Fibroblast of lung (primary cell): ENCODE data around the gene SPPL2A. TPM values are rescaled to one million over a fixed set of nuclear protein-coding genes. Genes with fewer than 3 reads are reported as not detected.

Experiments used
- DNase-seq, 2 donors: peaks; one replicate each; pipeline versions ENCODE4 v3.0.0 to v3.0.0-alpha.2; 2010; ENCODE audit warnings: low read depth in 2 of 2
- H2AFZ ChIP-seq: 2 replicates; pipeline ENCODE4 v1.5.1; 2012; ENCODE audit warnings: low read length, control low read depth, inconsistent platforms
- H3K27ac ChIP-seq: 2 replicates; pipeline ENCODE4 v1.5.1; 2011; ENCODE audit warnings: low read length, control low read depth; ENCODE audit not compliant: insufficient read depth
- H3K27me3 ChIP-seq: 2 replicates; pipeline ENCODE4 v1.5.1; 2011; ENCODE audit warnings: mild to moderate bottlenecking, low read length; ENCODE audit not compliant: control insufficient read depth, insufficient read depth
- H3K36me3 ChIP-seq: 2 replicates; pipeline ENCODE4 v1.5.1; 2011; ENCODE audit warnings: low read length; ENCODE audit not compliant: control insufficient read depth, insufficient read depth
- H3K4me1 ChIP-seq: 2 replicates; pipeline ENCODE4 v1.5.1; 2011; ENCODE audit warnings: low read length; ENCODE audit not compliant: control insufficient read depth, insufficient read depth; ENCODE audit errors: extremely low read depth
- H3K4me2 ChIP-seq: 2 replicates; pipeline ENCODE4 v1.5.1; 2011; ENCODE audit warnings: low read length, control low read depth; ENCODE audit not compliant: insufficient read depth; ENCODE audit errors: extremely low read depth
- H3K4me3 ChIP-seq, 4 experiments: fragments of 200-600 bp in 1 of 4; sonication (generic) in 1 of 4; replicated peaks in 1 of 4; 2 replicates each; pipeline ENCODE4 v1.5.1; 2011 to 2016; ENCODE audit warnings: low read length in 4 of 4, low read depth in 3 of 4, mild to moderate bottlenecking in 3 of 4, control low read depth in 2 of 4, inconsistent platforms in 1 of 4, mixed read lengths in 1 of 4; ENCODE audit not compliant: insufficient read depth in 1 of 4; ENCODE audit errors: control extremely low read depth in 1 of 4
- H3K79me2 ChIP-seq: 2 replicates; pipeline ENCODE4 v1.5.1; 2012; ENCODE audit warnings: mild to moderate bottlenecking, low read length, inconsistent platforms; ENCODE audit not compliant: control insufficient read depth, insufficient read depth
- H3K9ac ChIP-seq: 2 replicates; pipeline ENCODE4 v1.5.1; 2011; ENCODE audit warnings: mild to moderate bottlenecking, low read length, control low read depth; ENCODE audit not compliant: insufficient read depth
- H3K9me3 ChIP-seq: 2 replicates; pipeline ENCODE4 v1.5.1; 2012; ENCODE audit warnings: low read depth, low read length; ENCODE audit not compliant: control insufficient read depth, insufficient read depth
- H4K20me1 ChIP-seq: 2 replicates; pipeline ENCODE4 v1.5.1; 2011; ENCODE audit warnings: low read length; ENCODE audit not compliant: control insufficient read depth, insufficient read depth; ENCODE audit errors: extremely low read depth
- CTCF ChIP-seq, 2 donors: IDR thresholded peaks in 1 of 2; conservative IDR thresholded peaks in 1 of 2; 1 replicate in 1 of 2; 2 replicates in 1 of 2; pipeline ENCODE4 v1.5.1; 2011 to 2012; ENCODE audit warnings: low read length in 2 of 2, control low read depth in 1 of 2, inconsistent platforms in 1 of 2, low read depth in 1 of 2, mild to moderate bottlenecking in 1 of 2
- EZH2 ChIP-seq: IDR thresholded peaks from 2 replicates; pipeline ENCODE4 v1.5.1; 2012; ENCODE audit warnings: low read length, control low read depth, mild to moderate bottlenecking; ENCODE audit errors: missing control alignments
- polyA plus RNA-seq, 2 donors: library from polyadenylated mRNA; depleted of rRNA in 1 of 2; stranded (reverse) in 1 of 2; unstranded in 1 of 2; fragments of >200 nt; gene quantifications; 2 replicates each; pipeline ENCODE4 v1.2.1, GENCODE V29; 2011 to 2012; ENCODE audit warnings: missing spikeins in 1 of 2
- total RNA-seq: library from RNA; depleted of rRNA; stranded (reverse); fragments of >200 nt; gene quantifications from 2 replicates; pipeline ENCODE4 v1.2.1, GENCODE V29; 2014

Gene SPPL2A
- total and polyA plus RNA-seq, 2 donors (not counting 1 experiment from before 2014, with no cell fraction given): 97.6 to 120 TPM

GRCh38 chr15:50735156-50735555 is 30.4 kb downstream of the SPPL2A start:
- no peak for DNase-seq
- Histone ChIP-seq H3K9ac (no peak overlapping the region), H3K4me2 (no peak overlapping the region), H4K20me1 (no peaks in the 10 kb centered on the region), H3K27ac (no peak overlapping the region), H3K4me1 (no peaks in the 10 kb centered on the region), H2AFZ (no peak overlapping the region), H3K79me2 (no peaks in the 10 kb centered on the region), H3K36me3 (peaks cover 4% of the 10 kb centered on the region), H3K4me3 (no peak overlapping the region), H3K9me3 (no peaks in the 10 kb centered on the region), H3K27me3 (no peaks in the 10 kb centered on the region)
- TF ChIP-seq EZH2: no peak
- no peak for TF ChIP-seq CTCF (conservative IDR thresholded peaks at IDR 0.05 in 1 of 2, IDR thresholded peaks at IDR 0.05 in 1 of 2; ENCODE audit: low read depth in 1 of 2, low read length in 2 of 2)

DNA sequence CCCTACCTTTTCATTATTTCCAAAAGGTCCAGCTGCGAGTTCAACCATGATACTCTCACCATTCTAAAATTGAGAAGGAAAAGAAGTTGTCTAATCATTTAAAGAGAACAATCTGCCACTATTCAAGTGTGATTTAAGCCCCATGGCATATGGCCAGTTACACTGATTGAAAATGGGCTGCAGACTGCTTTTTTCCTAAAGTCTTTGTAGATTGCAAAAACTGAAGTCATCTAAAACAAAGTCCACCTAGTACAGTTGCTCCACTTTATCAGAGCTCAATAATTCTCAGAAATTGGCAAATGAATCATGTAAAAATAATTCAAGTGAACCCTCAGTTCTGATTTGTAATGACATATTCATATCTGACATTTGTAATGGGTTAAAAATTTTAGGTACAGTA is 39.2 kb downstream of the SPPL2A start:
- Histone ChIP-seq H3K4me2 (no peak overlapping the region), H3K4me3 (no peak overlapping the region), H3K36me3 (peaks cover 2% of the 10 kb centered on the region), H2AFZ (no peak overlapping the region), H3K9ac (no peak overlapping the region), H3K79me2 (no peaks in the 10 kb centered on the region), H3K27me3 (no peaks in the 10 kb centered on the region), H3K9me3 (no peaks in the 10 kb centered on the region), H3K4me1 (no peaks in the 10 kb centered on the region), H3K27ac (no peak overlapping the region), H4K20me1 (no peaks in the 10 kb centered on the region)
- no peak for DNase-seq
- TF ChIP-seq CTCF (conservative IDR thresholded peaks at IDR 0.05 in 1 of 2, IDR thresholded peaks at IDR 0.05 in 1 of 2; ENCODE audit: low read depth in 1 of 2, low read length in 2 of 2) (no peak), EZH2 (no peak)

DNA sequence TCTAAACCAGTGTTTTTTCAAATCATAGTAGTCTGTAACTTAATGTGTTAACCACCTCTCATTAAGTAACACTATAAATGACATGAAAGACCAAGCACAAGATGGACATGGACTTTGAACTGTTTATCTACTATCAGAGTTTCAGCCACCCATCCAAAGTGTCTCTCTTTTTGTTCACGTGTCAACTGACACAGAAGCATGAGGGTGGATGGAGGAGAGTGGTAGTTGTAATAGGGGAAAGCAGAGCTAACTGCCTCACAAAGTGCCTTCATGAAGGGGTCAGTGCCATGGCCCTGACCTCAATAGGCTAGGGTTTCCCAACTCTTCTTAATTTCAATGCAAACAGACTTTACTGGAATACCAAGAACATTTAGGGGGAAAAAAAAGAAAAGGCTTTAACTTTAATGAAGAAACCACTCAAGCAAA is 46.8 kb downstream of the SPPL2A start:
- no peak overlapping the region for H3K4me2 ChIP-seq
- TF ChIP-seq EZH2: no peak
- no peak for TF ChIP-seq CTCF (conservative IDR thresholded peaks at IDR 0.05 in 1 of 2, IDR thresholded peaks at IDR 0.05 in 1 of 2; ENCODE audit: low read depth in 1 of 2, low read length in 2 of 2)
- no peak overlapping the region for H3K4me3 ChIP-seq
- no peaks in the 10 kb centered on the region for H3K9me3 ChIP-seq
- H3K36me3 ChIP-seq: no peaks in the 10 kb centered on the region
- no peak for DNase-seq
- no peaks in the 10 kb centered on the region for H3K27me3 ChIP-seq
- no peaks in the 10 kb centered on the region for H4K20me1 ChIP-seq
- H2AFZ ChIP-seq: no peak overlapping the region
- H3K4me1 ChIP-seq: no peaks in the 10 kb centered on the region
- no peak overlapping the region for H3K27ac ChIP-seq
- no peaks in the 10 kb centered on the region for H3K79me2 ChIP-seq
- H3K9ac ChIP-seq: no peak overlapping the region
